NCI-H510A (cell line): ENCODE data around the gene RAB23.

Experiments
- DNase-seq: peaks from one replicate; lab custom pipeline; 2025; lab: John Stamatoyannopoulos, UW

RAB23 gene

DNA sequence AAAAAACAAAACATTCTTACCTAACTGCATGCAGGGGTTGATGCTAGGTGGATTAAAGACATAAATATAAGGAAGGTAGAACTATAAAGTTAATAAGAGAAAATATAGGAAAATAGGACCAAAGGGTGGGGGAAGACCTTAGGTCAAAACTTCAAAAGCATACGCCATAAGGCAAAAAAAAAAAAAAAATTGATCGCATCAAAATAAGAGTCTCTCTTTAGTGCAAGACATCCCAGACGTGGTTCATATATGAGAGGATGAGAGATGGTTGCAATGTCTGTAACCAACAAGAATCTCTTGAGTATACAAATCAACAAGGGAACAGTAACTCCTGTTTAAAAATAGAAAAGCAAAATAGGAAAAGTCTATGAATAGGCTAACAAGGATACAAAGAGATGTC lies 41.5 kb downstream of the RAB23 start:
- no peak for DNase-seq

- no peak for DNase-seq
Observed at GRCh38 chr6:57177545-57178265, 44.4 kb downstream of the RAB23 start.

DNA sequence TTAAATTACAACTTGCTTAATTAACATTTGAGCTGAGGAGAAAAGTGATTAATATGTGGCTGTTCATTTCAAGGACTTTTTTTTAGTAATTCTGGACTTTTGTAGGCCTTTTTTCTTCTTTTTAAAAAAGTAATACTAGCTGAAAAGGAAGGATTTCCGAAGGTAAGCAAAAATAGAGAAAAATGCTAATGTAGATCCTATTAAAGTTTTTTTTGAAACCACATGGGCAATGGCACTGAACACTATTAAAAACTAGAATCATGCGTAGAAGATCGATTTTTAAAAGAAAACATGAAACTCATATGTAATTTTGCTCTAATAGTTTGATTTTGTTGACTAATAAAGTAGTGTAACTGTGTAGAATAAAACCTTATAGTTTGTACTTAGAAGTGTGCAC lies 47.6 kb downstream of the RAB23 start:
- DNase-seq = no peak

DNA sequence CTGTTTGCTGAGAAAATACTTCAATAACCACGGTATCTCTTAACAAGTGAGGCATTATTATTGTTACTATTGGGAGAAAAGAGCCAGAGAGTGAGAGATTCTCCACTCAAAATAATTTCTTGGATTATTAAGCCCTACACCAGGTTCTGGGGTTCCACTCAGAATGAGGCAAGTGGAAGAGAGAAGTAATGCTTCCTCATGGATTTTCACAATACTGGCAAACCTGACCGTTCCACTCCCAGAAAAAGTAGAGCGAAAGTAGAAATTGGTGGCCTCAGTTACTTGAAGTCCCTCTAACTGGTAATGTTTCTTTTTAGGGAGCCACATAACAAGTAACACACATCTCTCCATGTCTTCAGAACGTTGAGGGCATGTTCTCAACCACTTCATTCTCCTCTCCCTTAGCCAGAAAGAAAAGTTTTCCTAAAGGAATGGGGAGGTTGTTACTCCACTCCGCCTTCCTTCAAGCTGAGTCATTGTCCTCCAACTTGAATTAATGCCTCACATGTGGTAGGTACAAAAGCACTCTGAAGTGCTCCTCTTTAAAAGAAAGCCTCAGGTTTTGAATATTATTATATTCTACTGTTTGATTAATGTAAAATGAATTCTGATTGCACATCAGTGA lies 48.1 kb downstream of the RAB23 start:
- no peak for DNase-seq

GRCh38 chr6:57173056-57173885 lies 48.8 kb downstream of the RAB23 start:
- DNase-seq = peak; percentile 12

GRCh38 chr6:57172136-57173055 lies 49.7 kb downstream of the RAB23 start, which contains the start of gene BAG2:
Gene BAG2, plus strand, starts transcription at chr6:57172326. Its CDS starts 372 bp downstream, at chr6:57172698.
- peak; percentile 94 for DNase-seq

GRCh38 chr6:57165080-57165479 lies 57.0 kb downstream of the RAB23 start:
- no peak for DNase-seq

DNA sequence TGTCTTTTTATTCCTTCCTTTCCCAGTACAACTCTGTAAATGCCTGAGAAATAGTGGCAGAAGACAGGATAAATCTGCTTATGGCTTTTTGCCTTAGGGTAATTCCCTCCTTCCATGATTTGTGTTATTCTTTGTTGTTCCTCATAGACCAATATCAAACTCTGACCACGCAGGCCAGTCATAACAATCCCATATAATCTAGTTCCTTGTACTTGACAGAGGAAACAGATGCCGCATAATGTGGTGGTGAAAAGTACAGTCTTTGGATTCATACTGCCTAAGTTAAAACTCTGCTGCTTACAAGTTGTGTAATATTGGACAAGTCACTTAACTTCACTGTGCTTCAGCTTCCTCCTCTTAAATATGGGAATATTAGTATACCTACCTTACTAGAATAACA lies 58.2 kb downstream of the RAB23 start:
- no peak for DNase-seq

DNA sequence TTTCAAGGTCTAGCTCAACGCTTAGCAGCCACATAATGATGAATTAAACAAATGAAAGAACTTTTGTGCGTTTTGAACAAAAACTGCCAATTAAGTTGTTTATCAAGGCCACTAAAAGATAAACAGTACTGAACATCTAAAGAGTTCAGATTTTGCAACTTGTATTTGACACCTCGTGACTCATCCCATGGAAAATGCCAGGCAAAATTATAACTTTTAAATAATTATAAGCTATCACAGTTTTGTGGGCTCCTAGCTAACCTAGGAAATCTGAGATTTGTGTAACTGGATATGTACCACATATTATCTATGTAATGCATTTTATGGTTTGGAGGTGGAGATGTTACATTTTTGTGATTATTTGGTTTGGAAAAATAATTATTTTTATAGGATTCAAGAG lies 59.6 kb downstream of the RAB23 start:
- DNase-seq = no peak

GRCh38 chr6:57162028-57162427 lies 60.1 kb downstream of the RAB23 start:
- DNase-seq = no peak

DNA sequence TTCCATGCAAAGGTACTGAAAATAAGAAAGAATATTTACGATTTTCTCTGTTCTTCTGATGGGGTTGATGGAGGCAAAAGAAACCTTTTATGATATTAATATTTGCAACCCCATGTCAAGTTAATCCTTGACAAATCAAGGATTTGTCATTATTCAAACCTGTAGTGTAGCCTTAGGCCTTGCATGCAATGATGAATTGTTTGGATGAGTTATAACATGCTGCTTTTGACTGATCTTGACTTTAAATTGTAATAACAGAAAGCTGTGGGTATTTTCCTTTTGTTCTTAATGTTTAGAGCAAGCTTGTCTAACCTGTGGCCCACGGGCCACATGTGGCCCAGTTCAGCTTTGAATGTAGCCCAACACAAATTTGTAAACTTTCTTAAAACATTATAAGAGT lies 63.0 kb downstream of the RAB23 start:
- no peak for DNase-seq

GRCh38 chr6:57158658-57159057 lies 63.4 kb downstream of the RAB23 start:
- no peak for DNase-seq

- DNase-seq = no peak
Observed at GRCh38 chr6:57147955-57148858, 73.9 kb downstream of the RAB23 start.

DNA sequence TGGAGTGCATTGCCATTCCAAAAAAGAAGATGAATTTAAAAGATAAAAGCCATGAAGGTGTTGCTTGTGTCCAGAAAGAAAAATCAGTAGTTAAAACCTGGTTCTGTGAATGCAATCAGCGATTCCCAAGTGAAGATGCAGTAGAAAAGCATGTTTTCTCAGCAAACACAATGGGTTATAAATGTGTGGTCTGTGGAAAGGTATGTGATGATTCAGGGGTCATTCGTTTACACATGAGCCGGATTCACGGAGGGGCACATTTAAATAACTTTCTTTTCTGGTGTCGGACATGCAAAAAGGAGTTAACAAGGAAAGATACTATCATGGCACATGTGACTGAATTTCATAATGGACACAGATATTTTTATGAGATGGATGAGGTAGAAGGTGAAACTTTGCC lies 74.7 kb downstream of the RAB23 start:
- DNase-seq = no peak

GRCh38 chr6:57143690-57144089 lies 78.4 kb downstream of the RAB23 start:
- DNase-seq = no peak

- DNase-seq = no peak
Observed at GRCh38 chr6:57142178-57142525, 80.0 kb downstream of the RAB23 start.

- DNase-seq = no peak
Observed at GRCh38 chr6:57141451-57142177, 80.5 kb downstream of the RAB23 start.

DNA sequence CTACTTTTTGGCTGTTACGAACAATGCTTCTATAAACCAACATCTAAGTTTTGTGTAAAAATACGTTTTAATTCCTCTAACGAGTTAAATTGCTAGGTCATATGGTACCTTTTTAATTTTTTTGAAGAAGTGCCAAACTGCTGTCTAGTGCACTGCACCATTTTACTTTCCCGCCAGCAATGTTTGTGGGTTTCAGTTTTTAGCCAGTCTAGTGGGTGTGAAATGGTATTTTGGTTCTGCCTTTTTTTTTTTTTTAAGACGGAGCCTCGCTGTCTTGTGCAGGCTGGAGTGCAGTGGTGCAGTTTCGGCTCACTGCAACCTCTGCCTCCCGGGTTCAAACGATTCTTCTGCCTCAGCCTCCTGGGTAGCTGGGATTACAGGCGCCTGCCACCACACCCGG lies 84.1 kb downstream of the RAB23 start:
- DNase-seq = no peak

- DNase-seq = no peak
Observed at GRCh38 chr6:57137350-57137749, 84.8 kb downstream of the RAB23 start.
